Testis (tissue), 3 donors: ENCODE results near the gene IQSEC3. TPM values are rescaled to one million over a fixed set of nuclear protein-coding genes. Genes with fewer than 3 reads are reported as not detected.

Source experiments
- DNase-seq: peaks from one replicate; pipeline ENCODE4 v3.0.0-alpha.2; 2019
- H3K27ac ChIP-seq, 2 donors: fragments of 200-600 bp; sonication (generic); one replicate each; pipeline ENCODE4 v1.5.1; 2019
- H3K27me3 ChIP-seq: fragments of 200-600 bp; sonication (generic); one replicate; pipeline ENCODE4 v1.5.1; 2019
- H3K36me3 ChIP-seq: fragments of 200-600 bp; sonication (generic); one replicate; pipeline ENCODE4 v1.5.1; 2017; ENCODE audit warnings: low read depth; ENCODE audit errors: missing control alignments
- H3K4me1 ChIP-seq: fragments of 200-600 bp; sonication (generic); one replicate; pipeline ENCODE4 v1.5.1; 2019
- H3K4me3 ChIP-seq, 2 donors: fragments of 200-600 bp; sonication (generic); one replicate each; pipeline ENCODE4 v1.5.1; 2017 to 2019
- H3K9me3 ChIP-seq: fragments of 200-600 bp; sonication (generic); one replicate; pipeline ENCODE4 v1.5.1; 2017
- POLR2A ChIP-seq: fragments of 450-650 bp; IDR thresholded peaks from one replicate; pipeline ENCODE4 v1.6.1; 2017; ENCODE audit warnings: antibody characterized with exemption, mild to moderate bottlenecking, moderate library complexity
- WGBS, 2 donors: methylation state at CpG; one replicate each; pipeline ENCODE4 v1.1.5; 2018; 5-methylcytosine and 5-hydroxymethylcytosine counted together
- intact Hi-C: fragments of 100-400 bp; cut with DNase I; formaldehyde crosslinking; loops from one replicate; pipeline ENCODE4 v1.15.1; 2023; ENCODE audit warnings: low total_unique reads
- polyA plus RNA-seq: library from polyadenylated mRNA; stranded (reverse); fragments of 350-450 nt; fragmentation: Illumina TruSeq; extraction: RNeasy Lipid Tissue Mini Kit (QIAGEN cat#74804); gene quantifications from one replicate; pipeline ENCODE4 v1.2.3, GENCODE V29; 2014; ENCODE audit warnings: low read depth, low replicate concordance; ENCODE audit not compliant: insufficient read depth
- total RNA-seq, 2 donors: library from RNA; depleted of rRNA; stranded (reverse); fragments of >200 nt; gene quantifications; one replicate each; pipeline ENCODE4 v1.2.3, GENCODE V29; 2016
- TF ChIP-seq, protein P1 (sequence below), 3 experiments: fragments of 450-650 bp in 2 of 3; fragments of 200-600 bp in 1 of 3; sonication (generic) in 1 of 3; IDR thresholded peaks; one replicate each; pipeline ENCODE4 v1.5.1; 2016 to 2019; ENCODE audit warnings: antibody characterized with exemption in 3 of 3, mild to moderate bottlenecking in 2 of 3, moderate library complexity in 1 of 3

The IQSEC3 gene
- total and polyA plus RNA-seq, 3 donors from 2014 or later = 3.9 to 12.2 (median 4.5) TPM

DNA sequence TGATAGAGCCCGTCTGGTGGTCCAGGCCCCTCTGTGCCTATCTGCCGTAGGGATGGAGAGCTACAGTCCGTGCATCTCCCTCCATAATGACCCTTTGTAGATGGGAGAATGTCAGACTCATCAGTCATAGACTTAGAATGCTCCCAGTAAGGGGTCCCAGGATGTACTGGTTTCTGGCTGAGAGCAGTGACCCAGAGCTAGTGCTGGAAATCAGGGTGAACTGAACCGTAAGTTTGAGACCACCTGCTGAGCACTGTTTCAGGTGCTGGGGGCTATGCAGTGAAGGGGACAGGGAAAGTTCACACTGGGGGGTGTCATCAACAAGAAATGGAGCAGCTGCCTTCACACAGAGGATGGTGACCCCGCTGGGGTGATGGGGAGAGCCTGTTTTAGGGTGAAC is 113.3 kb downstream of the IQSEC3 start:
- H3K27ac ChIP-seq = no peak overlapping the region
- no peaks in the 10 kb centered on the region for H3K27me3 ChIP-seq
- peaks cover 52% of the 10 kb centered on the region for H3K4me1 ChIP-seq
- H3K9me3 ChIP-seq = no peaks in the 10 kb centered on the region
- TF ChIP-seq, protein P1, sequence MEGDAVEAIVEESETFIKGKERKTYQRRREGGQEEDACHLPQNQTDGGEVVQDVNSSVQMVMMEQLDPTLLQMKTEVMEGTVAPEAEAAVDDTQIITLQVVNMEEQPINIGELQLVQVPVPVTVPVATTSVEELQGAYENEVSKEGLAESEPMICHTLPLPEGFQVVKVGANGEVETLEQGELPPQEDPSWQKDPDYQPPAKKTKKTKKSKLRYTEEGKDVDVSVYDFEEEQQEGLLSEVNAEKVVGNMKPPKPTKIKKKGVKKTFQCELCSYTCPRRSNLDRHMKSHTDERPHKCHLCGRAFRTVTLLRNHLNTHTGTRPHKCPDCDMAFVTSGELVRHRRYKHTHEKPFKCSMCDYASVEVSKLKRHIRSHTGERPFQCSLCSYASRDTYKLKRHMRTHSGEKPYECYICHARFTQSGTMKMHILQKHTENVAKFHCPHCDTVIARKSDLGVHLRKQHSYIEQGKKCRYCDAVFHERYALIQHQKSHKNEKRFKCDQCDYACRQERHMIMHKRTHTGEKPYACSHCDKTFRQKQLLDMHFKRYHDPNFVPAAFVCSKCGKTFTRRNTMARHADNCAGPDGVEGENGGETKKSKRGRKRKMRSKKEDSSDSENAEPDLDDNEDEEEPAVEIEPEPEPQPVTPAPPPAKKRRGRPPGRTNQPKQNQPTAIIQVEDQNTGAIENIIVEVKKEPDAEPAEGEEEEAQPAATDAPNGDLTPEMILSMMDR (IDR thresholded peaks at IDR 0.05) = no peak
- no peak for TF ChIP-seq POLR2A
- no peaks in the 10 kb centered on the region for H3K36me3 ChIP-seq
- intact Hi-C loops = no loop called here
- H3K4me3 ChIP-seq = no peak overlapping the region
- WGBS, 2 donors = 86 to 100% methylated on average over 5 of the region's 5 CpGs
- DNase-seq = no peak

DNA sequence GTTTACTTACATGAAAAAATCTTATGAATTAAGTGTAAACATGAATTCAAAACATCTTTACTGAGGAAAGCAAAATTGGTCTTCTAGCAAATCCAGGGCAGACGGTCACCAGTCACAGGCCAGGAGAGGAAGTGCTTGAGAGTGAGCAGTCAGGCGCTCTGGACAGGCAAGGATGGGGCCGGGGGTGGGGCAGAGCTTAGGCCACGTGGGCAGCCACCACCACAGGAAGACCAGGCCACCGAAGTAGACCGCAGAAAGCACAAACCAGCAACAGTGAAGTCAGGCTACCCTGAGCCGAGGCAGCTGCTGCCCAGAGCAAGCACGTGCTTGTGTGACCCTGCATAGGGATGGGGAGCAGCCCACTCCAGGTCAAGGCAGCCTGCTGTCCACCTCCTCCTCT is 113.9 kb downstream of the IQSEC3 start:
- no peaks in the 10 kb centered on the region for H3K27me3 ChIP-seq
- WGBS, 2 donors = 74 to 82% methylated on average over 7 to 8 of the region's 8 CpGs
- H3K27ac ChIP-seq = no peak overlapping the region
- H3K9me3 ChIP-seq = no peaks in the 10 kb centered on the region
- H3K36me3 ChIP-seq = no peaks in the 10 kb centered on the region
- DNase-seq = no peak
- intact Hi-C loops = no loop called here
- no peak overlapping the region for H3K4me3 ChIP-seq
- H3K4me1 ChIP-seq = peaks cover 46% of the 10 kb centered on the region
- TF ChIP-seq, protein P1 (IDR thresholded peaks at IDR 0.05) = no peak
- no peak for TF ChIP-seq POLR2A

DNA sequence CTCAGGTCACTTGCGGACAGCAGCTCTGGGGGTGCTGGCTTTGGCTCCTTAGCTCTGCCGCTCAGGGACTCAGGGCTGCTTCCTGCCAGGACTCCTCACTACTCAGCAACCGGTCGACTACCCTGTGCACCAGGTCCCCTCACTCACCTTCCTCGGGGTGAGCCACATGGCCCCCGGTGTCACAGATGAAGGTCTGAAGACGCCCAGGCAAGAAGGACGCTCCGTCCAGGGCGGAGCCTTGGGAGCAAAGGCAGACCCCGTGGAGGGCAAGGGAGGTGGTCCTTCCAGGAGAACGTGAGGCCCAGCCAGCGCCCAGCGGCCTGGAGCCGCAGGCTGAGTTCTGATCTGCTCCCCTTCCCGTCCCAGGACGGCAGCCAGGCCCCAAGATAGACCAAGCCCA is 115.4 kb downstream of the IQSEC3 start:
- no peak for DNase-seq
- WGBS, 2 donors = 83 to 90% methylated on average over 7 to 17 of the region's 17 CpGs
- Histone ChIP-seq H3K36me3 (no peaks in the 10 kb centered on the region), H3K27ac (no peak overlapping the region), H3K4me1 (peaks cover 34% of the 10 kb centered on the region), H3K9me3 (no peaks in the 10 kb centered on the region), H3K4me3 (no peak overlapping the region), H3K27me3 (no peaks in the 10 kb centered on the region)
- TF ChIP-seq, protein P1 (IDR thresholded peaks at IDR 0.05) = no peak
- no peak for TF ChIP-seq POLR2A
- intact Hi-C loops = no loop called here

DNA sequence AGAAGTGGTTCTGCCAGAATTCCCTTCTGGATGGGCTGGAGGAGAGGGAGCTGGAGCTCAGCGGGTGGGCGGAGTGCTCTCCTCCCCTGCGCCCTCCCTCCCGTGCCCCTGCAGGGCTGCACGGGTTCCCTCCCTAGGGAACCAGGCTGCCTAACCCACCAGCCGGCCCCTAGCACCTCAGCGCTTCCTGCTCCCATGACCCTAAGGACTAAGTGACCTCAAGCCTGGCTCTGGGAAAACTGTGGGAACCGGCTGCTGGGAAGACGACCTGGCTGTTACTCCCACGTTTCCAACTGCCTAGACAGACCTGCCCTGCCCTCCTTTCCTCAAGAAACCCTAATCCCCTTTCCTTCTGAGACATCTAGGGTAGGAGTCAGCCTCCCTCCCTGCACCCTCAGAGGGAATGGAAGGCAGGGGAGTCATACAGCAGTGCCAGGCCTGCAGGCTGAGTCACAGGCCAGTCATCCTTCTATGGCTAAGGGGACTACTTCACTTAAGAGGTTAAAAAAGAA is 115.9 kb downstream of the IQSEC3 start:
- intact Hi-C loops = no loop called here
- Histone ChIP-seq H3K4me3 (no peak overlapping the region), H3K4me1 (peaks cover 29% of the 10 kb centered on the region), H3K36me3 (no peaks in the 10 kb centered on the region), H3K9me3 (no peaks in the 10 kb centered on the region), H3K27ac (no peak overlapping the region), H3K27me3 (no peaks in the 10 kb centered on the region)
- DNase-seq = no peak
- no peak for TF ChIP-seq POLR2A
- TF ChIP-seq, protein P1 (IDR thresholded peaks at IDR 0.05) = no peak
- 48 to 66% methylated on average over 8 to 10 of the region's 10 CpGs for WGBS, 2 donors

DNA sequence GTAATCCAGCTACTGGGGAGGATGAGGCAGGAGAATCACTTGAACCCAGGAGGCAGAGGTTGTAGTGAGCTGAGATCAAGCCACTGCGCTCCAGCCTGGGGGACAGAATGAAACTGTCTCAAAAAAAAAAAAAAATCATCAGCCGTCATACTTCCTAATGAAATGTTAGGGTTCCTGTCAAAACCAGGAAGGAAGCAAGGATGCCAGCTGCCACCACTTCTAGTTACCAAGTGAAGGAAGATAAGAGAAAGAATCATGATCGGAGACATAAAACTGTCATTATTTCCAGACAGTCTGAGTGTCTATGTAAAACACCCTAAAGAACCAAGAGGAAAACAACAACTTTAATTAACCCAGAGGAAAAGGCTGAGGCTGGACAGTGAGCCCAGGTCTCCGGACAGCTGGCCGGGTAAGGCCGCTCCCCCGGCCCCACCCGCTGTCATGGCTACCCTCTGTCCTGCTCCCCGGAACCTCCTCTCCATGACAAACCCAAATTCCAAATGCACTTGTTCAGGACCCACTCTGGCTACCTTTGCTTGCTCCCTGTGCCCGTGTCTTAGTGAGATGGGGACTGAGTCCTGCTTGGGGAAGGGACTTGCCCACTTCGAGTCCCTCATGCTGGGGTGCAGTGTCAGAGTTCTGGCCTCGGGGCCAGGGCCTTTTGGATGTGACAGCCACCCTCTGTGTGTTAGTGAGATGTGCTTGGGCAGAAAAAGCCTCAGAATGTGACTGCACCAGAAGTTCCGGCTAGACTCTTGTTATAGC is 118.4 kb downstream of the IQSEC3 start:
- Histone ChIP-seq H3K27ac (no peak overlapping the region), H3K4me1 (peaks cover 13% of the 10 kb centered on the region), H3K4me3 (no peak overlapping the region), H3K9me3 (no peaks in the 10 kb centered on the region), H3K27me3 (no peaks in the 10 kb centered on the region), H3K36me3 (no peaks in the 10 kb centered on the region)
- TF ChIP-seq, protein P1 (IDR thresholded peaks at IDR 0.05) = no peak
- TF ChIP-seq POLR2A = no peak
- 74 to 81% methylated on average over 10 to 13 of the region's 13 CpGs for WGBS, 2 donors
- intact Hi-C loops = no loop called here
- DNase-seq = no peak
